Stimulated activated CD4-positive, alpha-beta T cell treated with anti-CD3 and anti-CD28 coated beads, Interleukin-1b, Interleukin-23, amount 100 ng/mL, for 24 hours (primary cell): ENCODE measurements around the gene STATH.
"Not testable (repeated sequence)": the region's sequence is repeated elsewhere in the genome, so short reads cannot be mapped to it uniquely, and the experiment has no call there.

ENCODE experiments used
- DNase-seq, 4 experiments: peaks; one replicate each; pipeline ENCODE4 v3.0.0-alpha.2; 2020; ENCODE audit warnings: low read depth in 4 of 4, low spot score in 1 of 4

STATH gene

GRCh38 chr4:69995526-69996016, at the start of gene STATH:
Gene STATH (plus strand): TSS chr4:69995966. CDS start chr4:69998438, 2,472 bp downstream.
- DNase-seq = no peak

DNA sequence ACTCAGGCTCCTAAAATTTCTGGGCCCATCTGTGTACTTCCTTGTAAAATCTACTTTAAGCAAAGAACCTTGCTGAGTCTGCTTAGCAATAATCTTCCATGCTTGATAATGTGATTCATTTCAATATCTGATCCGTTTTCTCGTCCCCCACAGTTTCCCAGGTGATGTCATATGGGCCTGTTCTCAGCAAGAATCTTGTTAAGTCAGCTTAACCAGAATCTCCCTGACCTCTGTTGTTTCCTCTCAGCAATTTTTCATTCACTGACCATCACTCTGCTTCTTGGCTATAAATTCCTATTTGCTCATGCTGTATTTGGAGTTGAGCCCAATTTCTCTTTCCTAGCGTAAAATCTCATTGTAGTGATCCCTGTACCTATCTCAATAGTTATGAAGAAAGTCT, 44.2 kb upstream of the STATH start:
- DNase-seq = no peak

GRCh38 chr4:69957209-69957608, 38.6 kb upstream of the STATH start:
- DNase-seq = no peak

- DNase-seq = no peak
Observed at GRCh38 chr4:69965628-69966027, 30.1 kb upstream of the STATH start, which contains the start of gene CSN2. Gene CSN2 (minus strand): TSS chr4:69965728. CDS start chr4:69960995, 4,733 bp downstream.

- no peak for DNase-seq
Observed at GRCh38 chr4:69970071-69970470, 25.7 kb upstream of the STATH start.

DNA sequence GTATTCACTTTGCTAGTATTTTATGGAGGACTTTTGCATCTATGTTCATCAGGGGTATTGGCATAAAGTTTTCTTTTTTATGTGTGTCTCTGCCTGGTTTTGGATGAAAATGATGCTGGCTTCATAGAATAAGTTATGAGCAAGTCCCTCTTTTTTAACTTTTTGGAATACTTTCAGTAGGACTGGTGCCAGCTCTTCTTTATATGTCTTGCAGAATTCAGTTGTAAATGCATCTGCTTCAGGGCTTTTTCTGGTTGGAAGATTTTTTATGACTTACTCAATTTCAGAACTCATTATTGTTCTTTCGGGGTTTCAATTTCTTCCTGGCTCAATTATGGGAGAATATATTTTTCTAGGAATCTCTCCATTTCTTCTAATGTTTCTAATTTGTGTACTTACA, 21.1 kb upstream of the STATH start:
- no peak for DNase-seq

DNA sequence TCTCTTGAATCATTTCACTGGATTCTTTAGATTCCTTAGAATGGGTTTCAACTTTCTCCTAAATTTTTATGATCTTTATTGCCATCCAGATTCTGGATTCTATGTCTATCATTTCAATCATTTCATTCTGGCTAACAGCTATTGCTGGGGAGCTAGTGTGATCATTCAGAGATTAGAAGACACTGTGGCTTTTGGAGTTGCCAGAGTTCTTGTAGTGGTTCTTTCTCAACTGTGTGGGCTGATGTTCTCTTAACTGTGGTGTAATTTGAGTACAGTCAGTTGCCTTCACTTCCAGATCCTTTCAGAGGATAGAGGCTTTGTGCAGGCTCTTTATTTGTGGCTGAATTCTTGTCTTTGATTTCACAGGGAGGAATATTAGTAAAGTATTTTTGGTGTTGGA, 18.2 kb upstream of the STATH start:
- DNase-seq = no peak

DNA sequence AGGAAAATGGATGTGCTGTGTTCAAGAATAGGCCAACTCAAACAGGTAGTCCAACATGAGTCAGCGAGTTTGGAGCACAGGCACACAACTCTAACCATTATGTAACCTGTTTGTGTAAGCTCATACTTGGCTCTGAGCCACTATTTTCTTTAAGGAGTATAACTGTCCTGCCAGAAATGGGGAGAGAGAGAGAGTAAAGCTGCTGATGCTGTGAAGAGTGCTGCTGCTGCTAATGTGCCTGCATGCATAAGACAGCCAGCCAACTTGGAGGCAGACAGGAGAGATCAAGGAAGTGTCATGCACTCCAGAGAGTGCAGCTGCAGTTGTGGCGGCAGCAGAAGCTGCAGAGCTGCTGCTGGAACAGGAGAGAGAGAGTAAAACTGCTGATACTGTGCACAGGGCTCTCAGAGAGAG, 11.7 kb upstream of the STATH start:
- no peak for DNase-seq

DNA sequence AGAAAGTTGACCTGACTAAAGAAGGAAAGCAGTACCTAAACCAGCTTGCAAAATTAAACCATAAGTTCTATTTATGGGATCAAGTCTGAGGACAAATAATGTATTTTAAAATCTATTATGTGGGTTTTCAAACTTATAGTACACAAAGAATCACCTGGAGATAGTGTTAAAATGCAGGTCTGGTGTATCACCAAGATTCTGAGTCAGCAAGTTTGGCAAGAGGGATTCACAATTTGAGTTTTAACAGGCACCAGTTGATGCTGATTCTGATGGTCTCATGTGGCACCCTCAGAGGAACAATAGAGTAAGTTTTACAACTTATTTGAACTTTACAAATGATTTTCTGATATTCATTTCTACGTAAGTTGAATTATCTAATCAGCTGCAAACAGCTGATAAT, 9.1 kb upstream of the STATH start:
- DNase-seq = no peak

- DNase-seq = no peak
Observed at GRCh38 chr4:69991016-69991415, 4.8 kb upstream of the STATH start.

GRCh38 chr4:69994782-69995181, 984 bp upstream of the STATH start:
- no peak for DNase-seq

GRCh38 chr4:69999420-69999819, 3.7 kb downstream of the STATH start:
- no peak for DNase-seq

DNA sequence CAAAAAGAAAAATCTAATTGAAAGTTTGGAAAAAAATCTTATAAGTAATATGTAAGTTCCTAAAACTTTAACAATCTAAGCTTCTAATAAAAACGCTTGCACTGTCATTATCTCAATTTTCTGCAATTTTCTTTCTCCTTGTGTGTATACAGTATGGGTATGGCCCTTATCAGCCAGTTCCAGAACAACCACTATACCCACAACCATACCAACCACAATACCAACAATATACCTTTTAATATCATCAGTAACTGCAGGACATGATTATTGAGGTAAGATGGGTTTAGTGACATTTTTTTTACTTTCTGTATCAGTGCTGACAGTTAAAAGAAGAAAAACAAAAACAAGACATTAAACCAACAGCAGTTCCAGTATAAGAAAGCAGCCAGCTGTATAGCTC, 4.9 kb downstream of the STATH start:
- DNase-seq = no peak

DNA sequence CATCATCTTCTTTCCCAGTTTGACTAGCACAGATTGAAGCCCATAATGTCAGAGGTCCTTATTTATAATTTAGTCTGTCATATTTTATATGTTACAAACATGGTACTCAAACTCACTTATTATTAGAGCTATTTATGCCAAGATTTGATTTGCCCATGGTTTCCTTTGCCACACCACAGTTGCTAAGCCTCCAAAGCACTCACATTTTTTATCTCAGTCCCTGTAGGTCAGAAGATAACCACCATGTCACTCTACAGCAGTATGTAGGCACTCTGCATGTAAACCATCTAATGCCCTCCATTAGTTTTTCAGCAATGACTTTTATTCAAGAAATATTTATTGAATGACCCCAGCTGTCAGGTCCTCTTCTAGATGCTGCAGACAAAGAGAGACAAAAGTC, 6.7 kb downstream of the STATH start:
- DNase-seq = no peak

GRCh38 chr4:70008771-70009170, 13.0 kb downstream of the STATH start:
- no peak for DNase-seq

- DNase-seq = not testable (repeated sequence)
Observed at GRCh38 chr4:70019006-70019405, 23.2 kb downstream of the STATH start.

- no peak for DNase-seq
Observed at GRCh38 chr4:70023218-70023617, 27.5 kb downstream of the STATH start.

DNA sequence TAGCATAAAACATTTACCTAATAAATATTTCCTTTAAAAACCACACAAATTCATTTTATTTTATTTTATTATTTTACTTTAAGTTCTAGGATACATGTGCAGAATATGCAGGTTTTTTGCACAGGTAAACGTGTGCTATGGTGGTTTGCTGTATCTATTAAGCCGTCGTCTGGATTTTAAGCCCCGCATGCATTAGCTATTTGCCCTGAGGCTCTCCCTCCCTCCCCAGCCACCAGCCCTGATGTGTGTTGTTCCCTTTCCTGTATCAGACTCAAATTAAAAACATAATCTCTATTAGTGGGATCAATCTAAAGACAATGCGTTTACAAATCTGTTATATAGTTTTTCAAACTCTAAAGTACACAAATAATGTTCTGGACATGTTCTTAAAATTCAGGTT, 31.2 kb downstream of the STATH start:
- DNase-seq = no peak

GRCh38 chr4:70028159-70028558, 32.4 kb downstream of the STATH start, which contains the start of gene HTN3:
Gene HTN3 (plus strand): TSS chr4:70028459. CDS start chr4:70030741, 2,282 bp downstream.
- DNase-seq = not testable (repeated sequence)

DNA sequence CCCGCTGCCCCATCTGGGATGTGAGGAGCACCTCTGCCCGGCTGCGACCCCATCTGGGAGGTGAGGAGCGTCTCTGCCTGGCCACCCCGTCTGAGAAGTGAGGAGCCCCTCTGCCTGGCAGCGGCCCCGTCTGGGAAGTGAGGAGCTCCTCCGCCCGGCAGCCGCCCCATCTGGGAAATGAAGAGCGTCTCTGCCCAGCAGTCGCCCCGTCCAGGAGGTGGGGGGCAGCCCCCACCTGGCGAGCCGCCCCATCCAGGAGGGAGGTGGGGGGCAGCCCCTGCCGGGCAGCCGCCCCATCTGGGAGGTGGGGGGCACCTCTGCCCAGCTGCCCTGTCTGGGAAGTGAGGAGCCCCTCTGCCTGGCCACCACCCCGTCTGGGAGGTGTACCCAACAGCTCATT, 41.8 kb downstream of the STATH start:
- DNase-seq = not testable (repeated sequence)

DNA sequence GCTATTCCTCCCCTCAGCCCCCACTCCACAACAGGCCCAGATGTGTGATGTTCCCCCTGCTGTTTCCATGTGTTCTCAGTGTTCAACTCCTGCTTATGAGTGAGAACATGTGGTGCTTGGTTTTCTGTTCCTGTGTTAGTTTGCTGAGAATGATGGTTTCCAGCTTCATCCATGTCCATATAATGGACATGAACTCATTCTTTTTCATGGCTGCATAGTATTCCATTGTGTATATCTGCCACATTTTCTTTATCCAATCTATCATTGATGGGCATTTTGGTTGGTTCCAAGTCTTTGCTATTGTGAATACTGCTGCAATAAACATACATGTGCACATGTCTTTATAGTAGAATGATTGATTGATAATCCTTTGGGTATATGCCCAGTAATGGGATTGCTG, 44.2 kb downstream of the STATH start:
- not testable (repeated sequence) for DNase-seq

DNA sequence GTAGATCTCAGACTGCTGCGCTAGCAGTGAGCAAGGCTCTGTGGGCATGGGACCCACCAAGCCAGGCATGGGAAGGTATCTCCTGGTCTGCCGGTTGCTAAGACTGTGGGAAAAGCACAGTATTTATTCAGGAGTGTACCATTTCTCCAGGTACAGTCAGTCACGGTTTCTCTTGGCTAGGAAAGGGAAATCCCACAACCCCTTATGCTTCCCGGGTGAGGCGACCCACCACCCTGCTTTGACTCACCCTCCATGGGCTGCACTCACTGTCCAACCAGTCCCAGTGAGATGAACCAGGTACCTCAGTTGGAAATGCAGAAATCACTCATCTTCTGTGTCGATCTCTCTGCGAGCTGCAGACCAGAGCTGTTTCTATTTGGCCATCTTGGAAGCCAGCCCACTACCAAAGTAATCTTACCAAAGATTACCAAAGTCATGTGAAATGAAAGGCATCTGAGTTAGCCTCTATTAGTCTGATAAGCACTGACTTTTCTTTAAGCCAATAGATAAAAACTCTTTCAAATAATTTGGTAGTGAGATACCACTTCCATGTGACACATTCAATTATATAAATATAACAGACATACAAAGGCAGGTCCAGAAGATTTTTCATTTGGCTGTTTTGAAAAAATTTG, 46.0 kb downstream of the STATH start:
- no peak for DNase-seq

DNA sequence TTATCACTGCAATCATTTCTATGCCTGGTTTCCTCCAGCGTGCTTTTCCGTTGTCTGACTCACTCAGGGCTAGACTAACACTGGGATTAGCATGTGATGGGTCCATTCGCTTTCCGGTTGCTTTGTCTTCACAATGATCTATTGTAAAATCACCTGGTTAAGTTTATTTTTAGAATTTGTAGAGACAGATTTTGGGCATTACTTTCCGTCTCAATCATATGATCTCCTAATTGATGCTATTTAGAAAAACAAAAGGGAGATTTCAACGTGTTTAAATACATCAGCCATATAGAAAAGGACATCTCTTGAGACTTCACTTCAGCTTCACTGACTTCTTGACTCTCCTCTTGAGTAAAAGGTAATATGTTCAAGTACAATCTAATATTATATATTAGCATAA, 54.4 kb downstream of the STATH start, which contains the start of gene HTN1:
Gene HTN1, plus strand, starts transcription at position 301 of the 400 bp plus-strand sequence. CDS start 2,639 bp downstream, outside the sequence.
- DNase-seq = not testable (repeated sequence)
